NCI-H1105 (cell line): Measurements from ENCODE around the gene MLXIP.

ENCODE experiments used
- DNase-seq: peaks from one replicate; lab custom pipeline; 2025; lab: John Stamatoyannopoulos, UW

MLXIP gene

DNA sequence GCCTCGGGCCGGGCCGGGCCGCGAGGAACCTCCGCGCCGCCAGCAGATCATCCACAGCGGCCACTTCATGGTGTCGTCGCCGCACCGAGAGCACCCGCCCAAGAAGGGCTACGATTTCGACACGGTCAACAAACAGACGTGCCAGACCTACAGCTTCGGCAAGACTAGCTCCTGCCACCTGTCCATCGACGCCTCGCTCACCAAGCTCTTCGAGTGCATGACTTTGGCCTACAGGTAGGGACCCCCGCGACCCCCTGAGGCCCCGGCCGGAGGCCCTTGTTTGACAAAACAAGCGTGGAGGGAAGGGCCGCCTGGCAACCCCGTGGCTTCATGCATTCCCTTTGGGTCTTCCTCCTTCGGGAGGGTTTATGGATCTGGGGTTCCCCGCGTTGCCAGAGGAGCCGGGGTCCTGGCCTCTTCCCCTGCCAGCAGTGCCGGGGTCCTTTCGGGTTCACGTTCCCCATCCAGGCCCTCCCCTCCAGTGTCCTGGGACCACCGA is 526 bp downstream of the MLXIP start:
- DNase-seq: no peak

DNA sequence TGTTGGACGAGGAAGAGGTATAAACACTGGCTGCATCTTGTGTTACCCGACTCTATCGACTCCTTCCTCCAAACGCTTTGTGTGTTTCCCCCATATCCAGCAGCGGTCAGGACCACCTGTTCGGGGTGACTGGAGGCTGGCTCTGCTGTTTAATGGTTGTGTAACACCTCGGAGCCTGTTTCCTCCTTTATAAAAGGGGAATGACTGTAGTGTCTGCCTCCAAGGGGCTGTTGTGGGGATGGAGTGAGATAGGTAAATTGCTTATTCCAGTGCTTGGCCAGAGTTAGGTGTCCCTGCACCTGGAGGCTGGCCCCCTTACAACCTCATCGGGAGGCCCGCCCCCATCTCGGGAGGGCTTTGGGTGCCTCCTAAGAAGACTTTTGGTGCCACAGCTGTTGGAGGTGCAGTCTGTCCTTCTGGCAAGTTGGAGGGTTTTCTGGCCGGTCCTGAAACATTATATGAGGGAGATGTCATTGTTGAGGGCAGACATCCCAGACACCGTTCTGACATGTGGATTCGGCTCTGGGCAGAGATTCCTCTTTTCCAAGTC is 1.1 kb downstream of the MLXIP start:
- no peak for DNase-seq

DNA sequence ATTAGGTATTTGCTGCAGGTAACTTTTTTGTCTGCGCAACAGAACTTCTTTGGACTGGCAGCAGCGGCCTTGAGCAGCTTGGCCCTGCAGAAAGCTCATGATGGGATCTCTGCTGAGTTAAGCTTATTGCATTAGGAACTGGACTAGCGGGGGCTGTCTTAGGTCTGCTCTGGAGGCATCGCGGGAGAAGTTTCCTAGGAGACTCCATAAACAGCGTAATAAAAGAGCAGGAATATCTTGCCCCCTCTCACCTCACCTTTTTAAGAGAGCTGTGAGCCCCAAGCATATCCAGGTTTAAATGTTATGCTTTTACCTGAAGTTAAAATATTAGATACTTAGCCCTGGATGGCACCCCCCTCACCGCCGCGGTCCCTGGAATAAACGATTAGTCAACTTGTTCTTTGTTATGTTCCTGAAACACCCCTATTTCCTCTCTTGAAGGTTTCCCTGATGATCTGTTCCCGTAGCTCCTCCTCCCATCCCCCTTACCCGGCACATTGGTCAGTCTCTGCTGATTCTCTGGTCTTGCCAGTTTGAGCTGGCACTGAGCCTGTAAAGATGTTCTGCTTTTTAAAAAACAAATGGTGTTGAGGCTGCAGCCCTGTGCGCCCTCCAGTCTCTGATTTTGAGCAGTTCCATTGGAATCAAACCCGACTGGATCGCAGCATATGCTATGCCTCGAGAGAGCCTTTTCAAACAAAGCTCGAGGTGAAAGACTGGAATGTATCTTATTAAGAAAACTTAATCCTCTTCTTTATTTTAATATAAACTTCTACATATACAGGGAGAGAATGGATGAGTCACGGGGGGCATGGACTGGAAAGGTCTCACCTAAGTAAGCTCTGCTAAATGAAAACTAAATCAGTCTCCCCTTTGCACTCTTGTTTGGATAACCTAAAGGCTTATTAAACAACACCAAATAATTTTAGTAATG is 1.9 kb downstream of the MLXIP start:
- no peak for DNase-seq

DNA sequence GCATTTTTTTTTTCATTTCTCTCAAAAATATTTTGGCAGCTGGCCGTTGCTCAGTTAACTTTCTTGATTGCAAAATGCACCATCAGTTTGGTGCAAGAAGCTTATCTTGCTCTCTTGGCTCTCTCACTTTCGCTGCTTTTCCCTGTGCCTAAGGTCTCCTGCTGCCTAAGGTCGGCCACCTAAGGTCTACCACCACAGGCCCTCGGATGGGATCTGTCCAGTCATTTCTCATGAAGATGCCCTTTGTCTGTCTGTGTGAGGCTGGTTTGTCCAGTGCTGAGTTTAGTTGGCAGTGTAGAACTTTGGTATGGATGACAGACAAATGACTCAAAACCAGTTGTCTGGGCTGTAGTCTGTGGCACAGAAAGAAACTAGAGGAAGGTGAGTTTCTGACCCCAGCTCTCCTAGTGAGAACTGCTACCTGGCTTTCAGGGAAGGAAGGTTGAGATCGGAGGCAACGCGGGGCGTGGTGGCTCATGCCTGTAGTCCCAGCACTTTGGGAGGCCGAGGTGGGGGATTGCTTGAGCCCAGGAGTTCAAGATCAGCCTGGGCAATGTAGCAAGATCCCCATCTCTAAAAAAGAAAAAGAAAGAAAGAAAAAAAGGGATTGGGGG is 2.6 kb downstream of the MLXIP start:
- no peak for DNase-seq

DNA sequence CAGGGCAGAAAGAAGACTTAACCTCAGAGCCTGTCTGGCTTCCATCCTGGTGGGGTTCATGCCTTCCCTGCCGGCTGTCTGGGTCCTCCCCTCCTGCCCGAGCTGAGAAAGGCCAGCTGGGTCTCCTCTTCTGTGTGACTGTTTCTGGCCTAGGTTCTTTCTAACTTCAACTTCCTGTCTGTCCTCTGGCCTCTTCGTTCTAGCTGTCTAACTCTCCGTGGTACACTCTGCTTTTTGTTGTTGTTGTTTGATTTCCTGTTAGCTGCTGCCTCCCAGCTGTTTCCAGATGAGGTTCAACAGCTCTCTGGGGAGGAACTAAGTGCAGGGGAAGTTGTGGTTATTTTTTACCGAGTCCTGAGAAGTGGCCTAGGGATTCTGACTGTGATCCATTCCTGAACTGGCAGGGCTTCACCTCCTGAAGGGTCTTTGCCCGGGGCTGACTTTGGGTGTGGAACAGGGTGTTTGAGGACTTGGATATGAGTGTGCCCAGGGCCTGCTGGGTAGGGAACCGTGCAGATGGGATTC is 3.2 kb downstream of the MLXIP start:
- no peak for DNase-seq

DNA sequence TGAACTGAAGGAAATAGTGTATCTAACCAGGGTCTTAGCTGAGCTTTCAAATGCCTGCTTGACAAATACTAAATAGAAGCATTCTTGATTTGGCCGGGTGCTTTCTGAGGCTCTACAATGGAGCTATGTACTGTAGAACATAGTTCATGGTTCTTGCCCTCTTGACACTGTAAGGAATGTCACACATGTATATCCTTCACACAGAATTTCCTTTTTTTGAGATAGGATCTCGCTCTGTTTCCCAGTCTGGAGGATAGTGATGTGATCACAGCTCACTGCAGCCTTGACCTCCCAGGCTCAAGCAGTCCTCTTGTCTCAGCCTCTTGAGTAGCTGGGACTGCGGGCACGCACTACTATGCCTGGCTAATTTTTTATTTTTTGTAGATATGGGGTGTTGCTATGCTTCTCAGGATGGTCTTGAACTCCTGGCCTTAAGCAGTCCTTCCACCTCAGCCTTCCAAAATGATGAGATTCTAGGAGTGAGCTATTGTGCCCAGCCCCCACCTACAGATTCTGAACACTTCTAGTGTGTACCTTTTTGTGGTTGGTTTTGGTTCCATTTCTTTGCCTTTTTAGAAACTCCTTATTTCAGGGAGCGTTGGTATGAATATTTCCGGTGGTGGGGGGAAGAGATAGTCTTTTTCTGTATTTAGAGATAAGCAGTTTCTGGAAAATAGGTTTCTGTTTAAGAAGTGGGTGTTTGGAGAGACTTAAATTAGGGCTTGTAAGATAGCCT is 4.2 kb downstream of the MLXIP start:
- DNase-seq: no peak

DNA sequence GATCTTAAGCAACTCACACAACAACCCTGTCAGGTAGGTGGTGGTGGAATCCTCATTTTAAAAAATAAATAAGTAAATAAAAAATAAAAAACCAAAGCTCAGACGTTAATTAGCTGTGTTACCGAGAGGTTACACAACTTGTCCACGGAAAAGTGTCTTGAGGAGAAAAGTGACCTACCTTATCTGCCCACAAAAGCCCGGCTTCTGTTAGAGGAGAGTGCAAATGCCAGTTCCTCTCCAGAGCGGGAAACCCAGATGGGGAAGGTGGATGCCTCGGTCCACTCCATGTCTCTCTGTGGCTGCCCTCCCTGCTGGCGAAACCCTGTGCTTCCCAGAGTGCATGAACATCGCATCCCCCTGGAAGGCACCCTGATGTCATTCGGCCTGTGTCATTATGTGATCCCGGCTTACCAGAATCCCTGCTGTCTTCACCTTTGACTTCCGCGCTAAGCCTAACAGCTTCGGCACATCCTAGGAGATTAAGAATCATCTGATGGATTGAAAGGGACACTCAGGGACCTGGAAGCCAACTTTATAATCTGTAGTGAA is 6.4 kb downstream of the MLXIP start:
- no peak for DNase-seq

DNA sequence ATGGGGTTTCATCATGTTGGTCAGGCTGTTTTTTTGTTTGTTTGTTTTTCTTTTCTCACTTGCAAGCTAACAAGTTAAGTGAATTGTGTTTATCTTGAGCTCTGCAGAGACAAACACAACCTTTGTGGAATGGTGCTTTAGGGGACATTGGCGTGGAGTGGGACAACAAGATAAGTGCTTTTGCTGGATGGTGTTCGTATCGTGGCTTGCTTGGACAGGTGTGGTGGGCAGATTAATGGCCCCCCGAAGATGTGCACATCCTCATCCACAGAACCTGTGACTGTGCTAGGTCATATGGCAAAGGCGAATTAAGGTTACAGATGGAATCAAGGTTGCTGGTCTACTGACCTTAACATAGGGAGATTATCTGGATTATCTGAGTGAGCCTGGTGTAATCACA is 7.0 kb downstream of the MLXIP start:
- no peak for DNase-seq

DNA sequence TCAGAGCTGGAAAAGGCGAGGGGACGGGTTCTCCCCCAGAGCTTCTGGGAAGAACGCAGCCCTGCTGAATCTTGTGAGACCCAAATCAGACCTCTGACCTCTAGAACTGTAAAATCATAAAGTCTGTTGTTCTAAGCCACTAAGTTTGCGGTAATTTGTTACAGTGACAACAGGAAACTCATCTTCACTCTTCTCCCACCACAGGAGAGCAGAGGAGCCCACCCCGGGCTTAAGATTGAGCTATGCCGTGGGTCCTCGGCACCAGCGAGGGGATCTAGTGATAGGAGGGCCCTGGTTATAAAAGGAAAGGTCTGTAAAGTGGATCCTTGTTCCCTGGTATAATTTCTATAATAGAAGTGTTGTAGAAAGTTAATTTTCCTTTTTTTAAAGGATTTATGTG is 7.6 kb downstream of the MLXIP start:
- no peak for DNase-seq

DNA sequence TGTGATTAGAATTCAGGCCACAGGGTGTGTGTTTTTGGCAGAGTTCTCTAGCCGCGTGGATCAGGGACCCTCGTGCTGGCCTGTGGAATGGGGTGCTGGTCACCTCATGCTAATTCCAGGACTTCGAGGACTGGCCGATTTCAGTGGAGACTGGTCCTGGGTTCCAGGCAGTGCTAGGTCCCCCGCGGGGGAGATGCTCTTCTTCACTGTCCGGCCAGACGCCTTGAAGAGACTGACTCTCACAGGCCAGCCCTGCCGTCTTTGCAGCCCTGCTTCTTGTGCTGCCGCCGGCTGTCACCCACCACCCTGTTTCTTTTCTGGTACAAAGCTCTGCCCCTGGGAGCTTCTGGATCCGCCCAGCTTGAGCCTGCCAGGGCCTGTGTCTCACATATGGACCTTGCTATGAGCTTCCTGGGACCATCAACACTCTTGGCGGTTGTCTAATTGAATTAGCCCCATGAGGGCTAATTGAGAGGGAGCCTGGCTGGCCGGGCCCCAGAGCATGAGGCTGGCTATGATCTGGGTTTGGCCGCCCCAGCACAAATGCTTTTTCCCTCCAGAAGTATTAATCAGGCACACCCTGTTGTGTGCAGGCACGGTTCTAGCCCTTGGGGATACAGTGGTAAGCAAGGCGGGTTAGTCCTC is 8.2 kb downstream of the MLXIP start:
- no peak for DNase-seq

DNA sequence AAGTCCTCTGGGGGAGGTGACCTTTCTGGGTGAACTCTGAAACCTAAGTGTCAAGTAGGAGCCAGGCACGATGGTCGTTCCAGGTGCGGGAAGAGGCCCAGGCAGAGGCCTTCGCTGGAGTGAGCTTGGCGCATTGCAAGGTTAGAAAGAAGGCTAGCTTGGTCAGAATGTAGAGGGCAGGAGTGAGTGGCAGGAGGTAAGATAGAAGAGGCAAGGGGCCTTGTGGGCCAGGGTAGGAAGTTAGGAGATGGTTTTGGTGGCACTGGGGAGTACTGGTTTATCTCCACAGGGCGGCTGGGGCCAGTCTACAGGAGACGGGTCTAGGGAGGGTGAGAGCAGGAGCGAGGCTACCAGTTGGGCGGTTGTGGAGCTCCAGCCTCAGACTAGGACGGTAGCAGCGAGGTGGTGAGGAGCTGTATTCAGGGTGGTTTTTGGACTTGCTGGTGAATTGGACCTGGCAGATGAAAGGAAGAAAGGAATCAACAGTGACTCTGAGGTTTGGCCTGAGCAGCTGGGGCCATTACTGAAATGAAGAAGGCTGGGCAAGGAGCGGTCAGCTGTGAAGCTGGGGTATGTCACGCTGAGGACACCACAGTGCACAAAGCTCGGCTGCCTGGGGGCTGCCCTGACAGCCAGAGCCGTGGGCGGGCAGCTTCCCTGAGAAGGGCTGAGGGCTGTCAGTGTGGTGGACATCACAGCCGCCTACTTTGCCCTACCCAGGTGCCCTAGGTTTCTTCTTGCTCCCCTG is 9.0 kb downstream of the MLXIP start:
- no peak for DNase-seq

DNA sequence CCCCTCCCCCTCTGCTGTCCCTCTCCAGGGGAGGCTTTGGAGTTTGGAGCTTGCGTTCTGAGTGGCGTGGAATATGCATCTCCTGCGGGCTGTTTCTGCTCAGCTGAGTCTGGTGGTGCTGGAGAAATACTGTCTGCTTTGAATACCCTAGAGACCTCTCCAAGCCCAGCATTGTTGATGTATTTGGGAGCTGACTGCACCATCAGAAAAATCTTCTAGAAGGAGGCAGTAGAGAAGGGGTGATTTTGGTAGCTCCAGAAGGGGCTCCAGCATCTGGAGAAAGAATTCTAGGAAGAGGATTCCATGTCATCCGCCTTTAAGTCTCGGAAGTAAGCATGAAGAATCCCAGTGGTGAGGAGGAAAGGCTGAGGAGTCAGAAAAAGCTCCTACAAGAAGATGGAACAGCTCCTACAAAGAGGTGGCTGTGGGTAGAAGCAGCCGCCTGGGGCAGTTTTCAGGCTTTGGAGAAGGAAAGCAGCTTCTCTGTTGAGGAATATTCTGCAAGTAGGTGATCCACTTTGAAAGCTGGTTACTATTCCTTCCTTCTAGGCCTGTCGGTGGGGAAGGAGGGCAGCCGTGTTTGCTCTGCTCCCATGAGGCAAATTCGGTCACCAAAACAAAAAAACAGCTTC is 9.7 kb downstream of the MLXIP start:
- DNase-seq: no peak

DNA sequence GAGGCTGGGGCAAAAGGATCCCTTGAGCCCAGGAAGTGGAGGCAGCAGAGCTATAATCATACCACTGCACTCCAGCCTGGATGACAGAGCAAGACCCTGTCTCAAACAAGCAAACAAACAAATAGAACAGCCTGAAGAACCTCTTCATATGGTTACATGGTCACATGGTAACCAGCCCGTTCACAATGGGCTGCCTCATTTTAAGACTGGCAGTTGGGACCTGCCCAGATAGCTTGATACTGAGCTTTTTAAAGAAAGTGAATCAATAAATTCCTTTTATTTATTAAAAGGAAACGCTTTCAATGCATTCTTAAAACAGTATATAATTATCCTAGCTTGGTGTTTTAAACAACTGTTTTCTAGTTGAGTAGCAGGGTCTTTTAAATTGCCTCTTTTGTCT is 10.5 kb downstream of the MLXIP start:
- no peak for DNase-seq

DNA sequence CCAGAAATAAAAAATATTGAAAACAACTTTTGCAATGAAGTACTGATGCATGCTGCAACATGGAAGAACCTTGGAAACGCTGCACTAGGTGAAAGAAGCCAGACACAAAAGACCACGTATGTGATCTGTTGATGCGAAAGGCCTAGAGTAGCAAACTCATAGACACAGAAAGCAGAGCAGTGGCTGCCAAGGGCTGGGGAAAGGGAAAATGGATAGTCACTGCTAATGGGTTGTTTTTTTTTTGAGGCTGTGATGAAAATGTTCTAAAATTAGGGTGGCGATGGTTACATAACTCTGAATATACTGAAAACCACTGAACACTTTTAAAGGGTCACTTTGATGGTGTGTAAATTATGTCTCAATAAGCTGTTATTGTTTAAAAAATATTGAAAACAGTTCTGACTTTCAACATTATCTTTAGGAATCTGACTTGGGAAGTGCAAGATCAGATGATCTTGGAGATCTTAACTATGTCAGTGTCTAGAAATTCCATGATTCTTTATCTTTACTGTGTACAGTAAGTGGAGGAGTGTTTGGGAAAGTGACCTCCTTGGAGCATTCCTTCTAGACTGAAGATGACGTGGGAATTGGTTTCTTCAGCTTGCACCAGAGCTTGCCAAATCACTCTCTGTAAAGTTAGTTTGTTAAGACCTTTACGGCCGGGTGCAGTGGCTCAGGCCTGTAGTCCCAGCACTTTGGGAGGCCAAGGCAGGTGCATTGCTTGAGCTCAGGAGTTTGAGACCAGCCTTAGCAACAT is 12.4 kb downstream of the MLXIP start:
- DNase-seq: no peak

DNA sequence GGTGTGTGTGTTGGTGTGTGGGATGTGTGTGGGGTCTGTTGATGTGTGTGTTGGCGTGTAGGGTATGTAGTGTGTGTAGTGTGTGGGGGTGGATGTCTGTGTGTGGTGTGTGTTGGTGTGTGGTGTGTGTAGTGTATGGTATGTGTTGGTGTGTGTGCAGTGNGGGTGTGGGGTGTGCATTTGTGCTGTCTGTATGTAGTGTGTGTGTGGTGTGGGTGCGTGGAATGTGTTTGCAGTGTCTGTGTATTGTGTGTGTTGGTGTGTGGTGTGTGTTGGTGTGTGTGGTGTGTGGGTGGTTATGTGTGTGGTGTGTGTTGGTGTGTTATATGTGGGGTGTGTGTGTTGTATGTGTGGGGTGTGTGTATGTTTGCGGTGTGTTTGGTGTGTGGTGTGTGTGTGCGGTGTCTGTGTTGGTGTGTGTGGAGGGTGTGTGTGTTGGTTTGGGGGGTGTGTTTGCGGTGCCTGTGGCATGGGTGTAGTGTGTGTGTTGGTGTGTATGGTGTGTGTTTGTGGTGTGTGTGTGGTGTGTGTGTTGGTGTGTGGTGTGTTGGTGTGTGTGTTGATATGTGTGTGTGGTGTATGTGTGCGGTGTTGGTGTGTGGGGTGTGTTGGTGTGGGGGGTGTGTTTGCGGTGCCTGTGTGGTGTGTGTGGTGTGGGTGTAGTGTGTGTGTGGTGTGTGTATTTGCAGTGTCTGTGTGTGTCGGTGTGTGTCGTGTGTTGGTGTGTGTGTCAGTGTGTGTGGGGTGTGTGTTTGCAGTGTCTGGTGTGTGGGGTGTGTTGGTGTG is 14.7 kb downstream of the MLXIP start:
- no peak for DNase-seq

DNA sequence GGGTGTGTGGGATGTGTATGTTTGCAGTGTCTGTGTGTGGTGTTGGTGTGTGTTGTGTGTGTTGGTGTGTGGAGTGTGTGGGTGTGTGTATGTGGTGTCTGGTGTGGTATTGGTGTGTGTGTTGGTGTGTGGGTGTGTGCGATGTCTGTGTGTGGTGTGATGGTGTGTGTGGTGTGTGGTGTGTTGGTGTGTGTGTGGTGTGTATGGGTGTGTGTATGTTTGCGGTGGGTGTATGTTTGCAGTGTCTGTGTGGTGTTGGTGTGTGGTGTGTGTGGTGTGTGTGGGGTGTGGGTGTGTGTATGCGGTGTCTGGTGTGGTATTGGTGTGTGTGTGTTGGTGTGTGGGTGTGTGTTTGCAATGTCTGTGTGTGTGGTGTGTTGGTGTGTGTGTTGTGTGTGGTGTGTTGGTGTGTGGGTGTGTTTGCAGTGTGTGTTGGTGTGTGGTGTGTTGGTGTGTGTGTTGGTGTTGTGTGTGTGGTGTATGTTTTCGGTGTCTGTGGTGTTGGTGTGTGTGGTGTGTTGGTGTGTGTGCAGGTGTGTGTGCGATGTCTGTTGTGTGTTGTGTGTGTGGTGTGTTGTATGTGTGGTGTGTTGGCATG is 15.7 kb downstream of the MLXIP start:
- DNase-seq: no peak

DNA sequence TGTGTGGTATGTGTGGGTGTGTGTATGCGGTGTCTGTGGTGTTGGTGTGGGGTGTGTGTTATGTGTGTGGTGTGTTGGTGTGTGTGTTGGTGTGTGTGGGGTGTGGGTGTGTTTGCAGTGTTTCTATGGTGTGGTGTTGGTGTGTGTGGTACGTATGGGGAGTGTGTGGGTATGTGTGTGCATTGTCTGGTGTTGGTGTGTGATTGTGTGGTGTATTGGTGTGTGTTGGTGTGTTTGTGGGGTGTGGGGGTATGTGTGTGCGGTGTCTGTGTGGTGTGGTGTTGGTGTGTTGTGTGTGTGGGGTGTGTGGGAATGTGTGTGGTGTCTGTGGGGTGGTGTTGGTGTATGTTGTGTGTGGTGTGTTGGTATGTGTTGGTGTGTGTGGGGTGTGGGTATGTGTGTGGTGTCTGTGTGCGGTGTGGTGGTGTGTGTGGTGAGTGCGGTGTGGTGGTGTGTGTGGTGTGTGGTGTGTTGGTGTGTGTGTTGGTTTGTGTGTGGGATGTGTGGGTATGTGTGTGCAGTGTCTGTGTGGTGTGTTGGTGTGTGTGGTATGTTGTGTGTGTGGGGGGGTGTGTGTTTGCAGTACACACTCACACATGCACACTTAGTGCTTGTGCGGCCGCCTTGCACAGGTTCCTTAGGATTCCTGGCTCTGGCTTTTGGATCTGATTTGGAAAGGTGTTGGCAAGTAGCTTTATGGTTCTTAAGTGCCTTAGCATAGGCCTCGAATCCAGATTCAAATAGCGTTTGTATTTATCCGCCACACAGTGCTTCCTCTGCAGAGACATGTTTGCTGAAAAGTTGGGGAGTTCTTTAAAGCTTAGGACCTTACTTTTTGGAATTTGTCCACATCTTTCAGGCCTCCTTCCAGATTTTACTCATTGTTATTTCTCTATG is 16.4 kb downstream of the MLXIP start:
- no peak for DNase-seq
